HepG2 (cell line): Measurements from ENCODE around the gene HDAC5. TPM values are rescaled to one million over a fixed set of nuclear protein-coding genes. Genes with fewer than 3 reads are reported as not detected.

Experiments used
- FUBP1 ChIP-seq: sonication (generic); formaldehyde crosslinking; IDR thresholded peaks from 2 replicates; pipeline ENCODE4 v1.5.1; 2020; ENCODE audit warnings: missing genetic modification reagents, mild to moderate bottlenecking, borderline replicate concordance
- NR2C2 ChIP-seq: sonication (generic); formaldehyde crosslinking; IDR thresholded peaks from 2 replicates; pipeline ENCODE4 v1.4.0; 2020; ENCODE audit warnings: missing genetic modification reagents, mild to moderate bottlenecking, moderate library complexity, borderline replicate concordance
- PTBP1 ChIP-seq: fragments of 200-400 bp; formaldehyde crosslinking; IDR thresholded peaks from 2 replicates; pipeline ENCODE4 v1.6.1; 2018; ENCODE audit warnings: low read length, low read depth; ENCODE audit not compliant: poor library complexity, severe bottlenecking
- SATB2 ChIP-seq: sonication (generic); formaldehyde crosslinking; IDR thresholded peaks from 2 replicates; pipeline ENCODE4 v1.5.0; 2020; ENCODE audit warnings: missing genetic modification reagents
- SIN3B ChIP-seq: fragments of 150-350 bp; IDR thresholded peaks from 2 replicates; pipeline ENCODE4 v1.6.1; 2014; ENCODE audit warnings: low read length
- SKIL ChIP-seq: sonication (generic); formaldehyde crosslinking; IDR thresholded peaks from 2 replicates; pipeline ENCODE4 v1.8.0; 2022; ENCODE audit warnings: missing genetic modification reagents, mild to moderate bottlenecking, moderate library complexity, borderline replicate concordance
- SP2 ChIP-seq: sonication (generic); formaldehyde crosslinking; IDR thresholded peaks from 2 replicates; pipeline ENCODE4 v1.5.1; 2020; ENCODE audit warnings: mild to moderate bottlenecking, missing genetic modification reagents
- SRSF4 ChIP-seq: fragments of 200-400 bp; formaldehyde crosslinking; IDR thresholded peaks from one replicate; pipeline ENCODE4 v1.6.1; 2018; ENCODE audit warnings: mild to moderate bottlenecking, low read depth, low read length, moderate library complexity; ENCODE audit not compliant: poor library complexity, severe bottlenecking
- ZBTB46 ChIP-seq: sonication (generic); formaldehyde crosslinking; IDR thresholded peaks from 2 replicates; pipeline ENCODE4 v1.4.0; 2020; ENCODE audit warnings: mild to moderate bottlenecking, missing genetic modification reagents, borderline replicate concordance
- ZNF746 ChIP-seq: sonication (generic); formaldehyde crosslinking; IDR thresholded peaks from 2 replicates; pipeline ENCODE4 v1.8.0; 2022; ENCODE audit warnings: mild to moderate bottlenecking, missing genetic modification reagents
- polyA plus RNA-seq, 8 experiments: library from polyadenylated mRNA; depleted of rRNA in 3 of 8; stranded (reverse) in 7 of 8; unstranded in 1 of 8; fragments of >200 nt; fragmentation: Illumina TruSeq in 4 of 8; extraction: Trizol in 4 of 8; gene quantifications; 2 replicates each; pipeline versions ENCODE4 v1.2.1 to v1.2.3, GENCODE V29; 2011 to 2016; ENCODE audit warnings: low read depth in 4 of 8, missing spikeins in 1 of 8, mixed read lengths in 1 of 8; ENCODE audit not compliant: insufficient read depth in 1 of 8
- total RNA-seq, 5 experiments: library from RNA; depleted of rRNA; stranded (reverse); fragments of >200 nt; fragmentation: Illumina TruSeq; extraction: Trizol; gene quantifications; 2 replicates each; pipeline ENCODE4 v1.2.3, GENCODE V29; 2016; ENCODE audit warnings: low read depth in 1 of 5
- TF ChIP-seq, protein P1 (sequence below): sonication (generic); formaldehyde crosslinking; conservative IDR thresholded peaks from 2 replicates; pipeline ENCODE4 v1.8.0; 2022; ENCODE audit warnings: mild to moderate bottlenecking, moderate library complexity, missing genetic modification reagents
- TF ChIP-seq, protein P2 (sequence below), 2 experiments: sonication (generic) in 1 of 2; formaldehyde crosslinking in 1 of 2; IDR thresholded peaks; 2 replicates each; pipeline versions ENCODE4 v1.6.1 to v1.9.0; 2014 to 2022; ENCODE audit warnings: antibody characterized with exemption in 1 of 2, borderline replicate concordance in 1 of 2, inconsistent platforms in 1 of 2, low read depth in 1 of 2, missing genetic modification reagents in 1 of 2

The HDAC5 gene
- total and polyA plus RNA-seq, 2 of the 13 experiments (the other 11 are each of a cell fraction or from before 2014, with no cell fraction given): 46.4 to 85.4 TPM

GRCh38 chr17:44110823-44111633, 12.4 kb downstream of the HDAC5 start (continued):
- TF ChIP-seq FUBP1 (CRISPR knock-in tag): no peak
- peak; percentile 70 for TF ChIP-seq SIN3B
- peak; percentile 99 for TF ChIP-seq SKIL (CRISPR knock-in tag)
- peak; percentile 100 for TF ChIP-seq ZNF746 (CRISPR knock-in tag)
- no peak for TF ChIP-seq SATB2 (CRISPR knock-in tag)
- peak; percentile 95 for TF ChIP-seq ZBTB46
- TF ChIP-seq SRSF4: no peak
- TF ChIP-seq, protein P1, sequence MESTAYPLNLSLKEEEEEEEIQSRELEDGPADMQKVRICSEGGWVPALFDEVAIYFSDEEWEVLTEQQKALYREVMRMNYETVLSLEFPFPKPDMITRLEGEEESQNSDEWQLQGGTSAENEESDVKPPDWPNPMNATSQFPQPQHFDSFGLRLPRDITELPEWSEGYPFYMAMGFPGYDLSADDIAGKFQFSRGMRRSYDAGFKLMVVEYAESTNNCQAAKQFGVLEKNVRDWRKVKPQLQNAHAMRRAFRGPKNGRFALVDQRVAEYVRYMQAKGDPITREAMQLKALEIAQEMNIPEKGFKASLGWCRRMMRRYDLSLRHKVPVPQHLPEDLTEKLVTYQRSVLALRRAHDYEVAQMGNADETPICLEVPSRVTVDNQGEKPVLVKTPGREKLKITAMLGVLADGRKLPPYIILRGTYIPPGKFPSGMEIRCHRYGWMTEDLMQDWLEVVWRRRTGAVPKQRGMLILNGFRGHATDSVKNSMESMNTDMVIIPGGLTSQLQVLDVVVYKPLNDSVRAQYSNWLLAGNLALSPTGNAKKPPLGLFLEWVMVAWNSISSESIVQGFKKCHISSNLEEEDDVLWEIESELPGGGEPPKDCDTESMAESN: peak; percentile 97
- peak; percentile 87 for TF ChIP-seq NR2C2 (CRISPR knock-in tag)
- peak; percentile 51 for TF ChIP-seq PTBP1
- peak; percentile 49; the same call in 1 of the 2 replicates for TF ChIP-seq SP2 (CRISPR knock-in tag)
- TF ChIP-seq, protein P2, sequence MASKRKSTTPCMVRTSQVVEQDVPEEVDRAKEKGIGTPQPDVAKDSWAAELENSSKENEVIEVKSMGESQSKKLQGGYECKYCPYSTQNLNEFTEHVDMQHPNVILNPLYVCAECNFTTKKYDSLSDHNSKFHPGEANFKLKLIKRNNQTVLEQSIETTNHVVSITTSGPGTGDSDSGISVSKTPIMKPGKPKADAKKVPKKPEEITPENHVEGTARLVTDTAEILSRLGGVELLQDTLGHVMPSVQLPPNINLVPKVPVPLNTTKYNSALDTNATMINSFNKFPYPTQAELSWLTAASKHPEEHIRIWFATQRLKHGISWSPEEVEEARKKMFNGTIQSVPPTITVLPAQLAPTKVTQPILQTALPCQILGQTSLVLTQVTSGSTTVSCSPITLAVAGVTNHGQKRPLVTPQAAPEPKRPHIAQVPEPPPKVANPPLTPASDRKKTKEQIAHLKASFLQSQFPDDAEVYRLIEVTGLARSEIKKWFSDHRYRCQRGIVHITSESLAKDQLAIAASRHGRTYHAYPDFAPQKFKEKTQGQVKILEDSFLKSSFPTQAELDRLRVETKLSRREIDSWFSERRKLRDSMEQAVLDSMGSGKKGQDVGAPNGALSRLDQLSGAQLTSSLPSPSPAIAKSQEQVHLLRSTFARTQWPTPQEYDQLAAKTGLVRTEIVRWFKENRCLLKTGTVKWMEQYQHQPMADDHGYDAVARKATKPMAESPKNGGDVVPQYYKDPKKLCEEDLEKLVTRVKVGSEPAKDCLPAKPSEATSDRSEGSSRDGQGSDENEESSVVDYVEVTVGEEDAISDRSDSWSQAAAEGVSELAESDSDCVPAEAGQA (IDR thresholded peaks at IDR 0.05; ENCODE audit: low read depth): peak; percentile 74
- TF ChIP-seq, protein P2 (CRISPR knock-in tag; IDR thresholded peaks at IDR 0.05; ENCODE audit: borderline replicate concordance): no peak
